CD14-positive monocyte (primary cell): Measurements from ENCODE around the gene BCL2. TPM values are rescaled to one million over a fixed set of nuclear protein-coding genes. Genes with fewer than 3 reads are reported as not detected.

Experiments
- DNase-seq, 3 donors: peaks; one replicate each; pipeline ENCODE4 v3.0.0-alpha.2; 2011 to 2022
- H2AFZ ChIP-seq: 2 replicates; pipeline ENCODE4 v1.6.0; 2012; ENCODE audit warnings: mild to moderate bottlenecking, low read depth, low read length, inconsistent platforms; ENCODE audit not compliant: insufficient read depth, poor library complexity, severe bottlenecking
- H3K27ac ChIP-seq, 2 donors: 1 replicate in 1 of 2; 2 replicates in 1 of 2; pipeline ENCODE4 v1.5.1; 2012 to 2013; ENCODE audit warnings: low read length in 2 of 2, control low read depth in 1 of 2, inconsistent platforms in 1 of 2, low read depth in 1 of 2, mild to moderate bottlenecking in 1 of 2
- H3K27me3 ChIP-seq, 2 donors: one replicate each; pipeline versions ENCODE4 v1.6.0 to v1.6.1; 2011 to 2013; ENCODE audit warnings: low read length in 2 of 2; ENCODE audit not compliant: control insufficient read depth in 2 of 2, insufficient read depth in 2 of 2
- H3K36me3 ChIP-seq, 2 donors: replicated peaks in 1 of 2; 1 replicate in 1 of 2; 2 replicates in 1 of 2; pipeline versions ENCODE4 v1.5.1 to v1.6.1; 2012 to 2013; ENCODE audit warnings: low read length in 2 of 2, control low read depth in 1 of 2, inconsistent platforms in 1 of 2, mild to moderate bottlenecking in 1 of 2; ENCODE audit not compliant: insufficient read depth in 2 of 2, control insufficient read depth in 1 of 2
- H3K4me1 ChIP-seq, 2 donors: 1 replicate in 1 of 2; 2 replicates in 1 of 2; pipeline versions ENCODE4 v1.5.1 to v1.6.1; 2012 to 2013; ENCODE audit warnings: low read length in 2 of 2, control low read depth in 1 of 2, inconsistent platforms in 1 of 2, mild to moderate bottlenecking in 1 of 2, moderate library complexity in 1 of 2; ENCODE audit not compliant: insufficient read depth in 2 of 2, control insufficient read depth in 1 of 2
- H3K4me2 ChIP-seq: replicated peaks from 2 replicates; pipeline ENCODE3; 2012; ENCODE audit warnings: low read length, moderate library complexity, mild to moderate bottlenecking; ENCODE audit not compliant: poor library complexity, severe bottlenecking; ENCODE audit errors: extremely low read depth
- H3K4me3 ChIP-seq, 3 experiments: fragments of 200-600 bp in 1 of 3; sonication (generic) in 1 of 3; replicated peaks in 1 of 3; 1 replicate in 2 of 3; 2 replicates in 1 of 3; pipeline ENCODE4 v1.5.1; 2011 to 2013; ENCODE audit warnings: low read length in 3 of 3, mild to moderate bottlenecking in 3 of 3, control low read depth in 2 of 3, low read depth in 2 of 3, inconsistent platforms in 1 of 3, moderate library complexity in 1 of 3
- H3K79me2 ChIP-seq: 2 replicates; pipeline ENCODE4 v1.6.0; 2012; ENCODE audit warnings: mild to moderate bottlenecking, control low read depth, inconsistent platforms, low read length, moderate library complexity; ENCODE audit not compliant: insufficient read depth
- H3K9ac ChIP-seq: 2 replicates; pipeline ENCODE4 v1.6.0; 2017; ENCODE audit warnings: low read length, mild to moderate bottlenecking; ENCODE audit not compliant: insufficient read depth, poor library complexity, severe bottlenecking
- H3K9me3 ChIP-seq, 2 donors: replicated peaks in 1 of 2; 1 replicate in 1 of 2; 2 replicates in 1 of 2; pipeline versions ENCODE4 v1.5.1 to v1.6.1; 2012 to 2013; ENCODE audit warnings: low read length in 2 of 2, control low read depth in 1 of 2; ENCODE audit not compliant: control insufficient read depth in 1 of 2, insufficient read depth in 1 of 2
- H4K20me1 ChIP-seq: 2 replicates; pipeline ENCODE4 v1.6.0; 2012; ENCODE audit warnings: mild to moderate bottlenecking, low read length, control low read depth, moderate library complexity; ENCODE audit not compliant: insufficient read depth
- H3K27ac Mint-ChIP-seq, 7 donors: one replicate each; pipeline ENCODE4 v1.8.0; 2020; ENCODE audit warnings: mild to moderate bottlenecking in 7 of 7, mixed read lengths in 7 of 7, moderate library complexity in 6 of 7, inconsistent platforms in 2 of 7
- H3K27me3 Mint-ChIP-seq, 3 donors: one replicate each; pipeline ENCODE4 v1.8.0; 2021 to 2022; ENCODE audit warnings: low read depth in 3 of 3, mild to moderate bottlenecking in 3 of 3, mixed read lengths in 3 of 3, moderate library complexity in 3 of 3, inconsistent platforms in 1 of 3
- H3K36me3 Mint-ChIP-seq, 2 donors: one replicate each; pipeline ENCODE4 v1.8.0; 2020; ENCODE audit warnings: mixed read lengths in 2 of 2, inconsistent platforms in 1 of 2, mild to moderate bottlenecking in 1 of 2
- H3K4me1 Mint-ChIP-seq: one replicate; pipeline ENCODE4 v1.8.0; 2020; ENCODE audit warnings: mild to moderate bottlenecking, mixed read lengths
- H3K4me3 Mint-ChIP-seq, 2 donors: one replicate each; pipeline ENCODE4 v1.8.0; 2020; ENCODE audit warnings: mild to moderate bottlenecking in 2 of 2, mixed read lengths in 2 of 2, moderate library complexity in 1 of 2
- H3K9me3 Mint-ChIP-seq, 7 donors: one replicate each; pipeline ENCODE4 v1.8.0; 2020 to 2022; ENCODE audit warnings: mixed read lengths in 7 of 7, mild to moderate bottlenecking in 6 of 7, moderate library complexity in 6 of 7, inconsistent platforms in 2 of 7
- WGBS: methylation state at CpG from one replicate; pipeline ENCODE4 v1.1.5; 2013; ENCODE audit warnings: missing lambda C conversion rate; ENCODE audit not compliant: insufficient coverage; 5-methylcytosine and 5-hydroxymethylcytosine counted together
- intact Hi-C, 2 donors: fragments of 100-400 bp; cut with micrococcal nuclease; formaldehyde crosslinking; loops; one replicate each; pipeline versions ENCODE4 v1.15.0 to v1.15.1; 2023
- polyA plus RNA-seq, 3 donors: library from polyadenylated mRNA; depleted of rRNA in 1 of 3; unstranded in 2 of 3; stranded (reverse) in 1 of 3; fragments of 300-500 nt in 2 of 3; fragments of >200 nt in 1 of 3; fragmentation: Illumina TruSeq in 2 of 3; gene quantifications; 1 replicate in 2 of 3; 2 replicates in 1 of 3; pipeline ENCODE4 v1.2.3, GENCODE V29; 2012 to 2021
- TF ChIP-seq, protein P1 (sequence below): fragments of 200-600 bp; IDR thresholded peaks from one replicate; pipeline ENCODE4 v1.8.0; 2022; ENCODE audit warnings: antibody characterized with exemption, mild to moderate bottlenecking

The BCL2 gene
- polyA plus RNA-seq, 3 donors: 0.58 to 2.5 (median 1.1) TPM

DNA sequence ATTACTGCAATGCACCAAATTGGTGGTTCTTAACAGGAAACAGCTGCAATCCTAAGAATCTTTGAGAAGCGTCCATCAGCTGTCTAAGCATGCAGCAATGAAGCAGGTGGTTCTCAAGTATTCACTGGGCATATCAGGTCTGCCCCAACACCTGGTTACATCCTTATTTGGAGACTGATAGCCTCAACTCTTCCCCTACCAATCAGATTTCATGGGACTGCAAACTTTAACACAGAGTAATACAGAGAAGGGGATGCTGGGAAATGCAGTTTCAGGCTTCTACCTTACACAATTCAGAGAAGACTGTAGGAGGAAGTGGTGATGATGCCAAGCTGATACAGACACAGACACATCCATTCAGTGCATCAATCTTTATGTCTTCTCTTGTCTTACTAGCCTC, 240.5 kb downstream of the BCL2 start:
- peak overlapping the region; percentile 26 to 86 (median 63) for H3K27ac Mint-ChIP-seq
- Histone ChIP-seq H4K20me1 (no peaks in the 10 kb centered on the region), H2AFZ (no peak overlapping the region), H3K4me1 (peaks cover 13 to 20% of the 10 kb centered on the region in 2 donors), H3K9ac (no peak overlapping the region), H3K4me3 (peak overlapping the region in 1 of 3 experiments; percentile 9), H3K9me3 (peaks cover 10 to 12% of the 10 kb centered on the region in 2 donors), H3K27ac (peak overlapping the region in 1 of 2 donors; percentile 46), H3K79me2 (no peaks in the 10 kb centered on the region), H3K27me3 (no peaks in the 10 kb centered on the region), H3K4me2 (peak overlapping the region; percentile 4), H3K36me3 (no peaks in the 10 kb centered on the region)
- WGBS: 0% methylated on average over 1 of the region's 1 CpG
- H3K4me1 Mint-ChIP-seq: peaks cover 27% of the 10 kb centered on the region
- TF ChIP-seq, protein P1, sequence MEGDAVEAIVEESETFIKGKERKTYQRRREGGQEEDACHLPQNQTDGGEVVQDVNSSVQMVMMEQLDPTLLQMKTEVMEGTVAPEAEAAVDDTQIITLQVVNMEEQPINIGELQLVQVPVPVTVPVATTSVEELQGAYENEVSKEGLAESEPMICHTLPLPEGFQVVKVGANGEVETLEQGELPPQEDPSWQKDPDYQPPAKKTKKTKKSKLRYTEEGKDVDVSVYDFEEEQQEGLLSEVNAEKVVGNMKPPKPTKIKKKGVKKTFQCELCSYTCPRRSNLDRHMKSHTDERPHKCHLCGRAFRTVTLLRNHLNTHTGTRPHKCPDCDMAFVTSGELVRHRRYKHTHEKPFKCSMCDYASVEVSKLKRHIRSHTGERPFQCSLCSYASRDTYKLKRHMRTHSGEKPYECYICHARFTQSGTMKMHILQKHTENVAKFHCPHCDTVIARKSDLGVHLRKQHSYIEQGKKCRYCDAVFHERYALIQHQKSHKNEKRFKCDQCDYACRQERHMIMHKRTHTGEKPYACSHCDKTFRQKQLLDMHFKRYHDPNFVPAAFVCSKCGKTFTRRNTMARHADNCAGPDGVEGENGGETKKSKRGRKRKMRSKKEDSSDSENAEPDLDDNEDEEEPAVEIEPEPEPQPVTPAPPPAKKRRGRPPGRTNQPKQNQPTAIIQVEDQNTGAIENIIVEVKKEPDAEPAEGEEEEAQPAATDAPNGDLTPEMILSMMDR: no peak
- no peaks in the 10 kb centered on the region for H3K27me3 Mint-ChIP-seq
- no peaks in the 10 kb centered on the region for H3K36me3 Mint-ChIP-seq
- H3K9me3 Mint-ChIP-seq: peaks cover 4 to 20% (median 12%) of the 10 kb centered on the region in 7 donors
- DNase-seq: peak; percentile 50 to 70 (median 68)
- intact Hi-C loops: loop anchor here in 1 of 2 donors (10.0 kb wide), 1 partner anchor 76 kb away; no protein-coding TSS in a partner anchor
- no peak overlapping the region for H3K4me3 Mint-ChIP-seq

DNA sequence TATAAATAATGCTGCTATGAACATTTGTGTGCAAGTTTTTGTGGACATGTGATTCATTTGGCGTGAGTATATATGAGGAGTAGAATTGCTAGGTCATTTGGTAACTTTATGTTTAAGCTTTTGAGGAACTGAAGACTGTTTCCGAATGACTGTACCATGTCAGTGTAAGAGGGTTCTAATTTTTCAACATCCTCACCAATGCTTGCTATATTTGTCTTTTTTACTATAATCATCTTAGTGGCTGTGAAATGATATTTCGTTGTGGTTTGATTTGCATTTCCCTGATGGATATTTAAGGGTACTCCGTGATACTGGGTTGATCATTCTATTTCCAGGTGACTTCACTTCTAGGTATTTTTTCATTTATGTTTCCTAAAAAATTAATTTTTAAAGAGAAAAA, 241.1 kb downstream of the BCL2 start:
- TF ChIP-seq, protein P1: no peak
- peak overlapping the region in 1 of 2 donors; percentile 54 for H3K27ac ChIP-seq
- no peak overlapping the region for H3K9ac ChIP-seq
- Mint-ChIP-seq H3K27me3 (no peaks in the 10 kb centered on the region), H3K4me3 (no peak overlapping the region), H3K27ac (peak overlapping the region; percentile 7 to 86 (median 73)), H3K9me3 (peaks cover 4 to 20% (median 12%) of the 10 kb centered on the region in 7 donors), H3K4me1 (peaks cover 24% of the 10 kb centered on the region), H3K36me3 (no peaks in the 10 kb centered on the region)
- H2AFZ ChIP-seq: no peak overlapping the region
- H3K4me2 ChIP-seq: peak overlapping the region; percentile 4
- no peaks in the 10 kb centered on the region for H3K36me3 ChIP-seq
- no peak overlapping the region for H3K4me3 ChIP-seq
- no peaks in the 10 kb centered on the region for H3K27me3 ChIP-seq
- DNase-seq: peak; percentile 80 to 93 (median 85)
- H4K20me1 ChIP-seq: no peaks in the 10 kb centered on the region
- H3K79me2 ChIP-seq: no peaks in the 10 kb centered on the region
- peaks cover 10 to 12% of the 10 kb centered on the region in 2 donors for H3K9me3 ChIP-seq
- peaks cover 13 to 20% of the 10 kb centered on the region in 2 donors for H3K4me1 ChIP-seq
- no CpG with 5 or more reads among the region's 4 CpGs for WGBS
- intact Hi-C loops: loop anchor here in 1 of 2 donors (10.0 kb wide), 1 partner anchor 76 kb away; no protein-coding TSS in a partner anchor
